CD14-positive monocyte (primary cell): ENCODE results near the gene PGP. TPM values are rescaled to one million over a fixed set of nuclear protein-coding genes. Genes with fewer than 3 reads are reported as not detected.
A peak's percentile ranks its signal among the peaks of the same experiment; 100 is the strongest.
"Not testable (repeated sequence)": the region's sequence is repeated elsewhere in the genome, so short reads cannot be mapped to it uniquely, and the experiment has no call there.

ENCODE experiments used
- DNase-seq, 3 donors: peaks; one replicate each; pipeline ENCODE4 v3.0.0-alpha.2; 2011 to 2022
- H2AFZ ChIP-seq: 2 replicates; pipeline ENCODE4 v1.6.0; 2012; ENCODE audit warnings: mild to moderate bottlenecking, low read depth, low read length, inconsistent platforms; ENCODE audit not compliant: insufficient read depth, poor library complexity, severe bottlenecking
- H3K27ac ChIP-seq, 2 donors: 1 replicate in 1 of 2; 2 replicates in 1 of 2; pipeline ENCODE4 v1.5.1; 2012 to 2013; ENCODE audit warnings: low read length in 2 of 2, control low read depth in 1 of 2, inconsistent platforms in 1 of 2, low read depth in 1 of 2, mild to moderate bottlenecking in 1 of 2
- H3K27me3 ChIP-seq, 2 donors: one replicate each; pipeline versions ENCODE4 v1.6.0 to v1.6.1; 2011 to 2013; ENCODE audit warnings: low read length in 2 of 2; ENCODE audit not compliant: control insufficient read depth in 2 of 2, insufficient read depth in 2 of 2
- H3K36me3 ChIP-seq, 2 donors: replicated peaks in 1 of 2; 1 replicate in 1 of 2; 2 replicates in 1 of 2; pipeline versions ENCODE4 v1.5.1 to v1.6.1; 2012 to 2013; ENCODE audit warnings: low read length in 2 of 2, control low read depth in 1 of 2, inconsistent platforms in 1 of 2, mild to moderate bottlenecking in 1 of 2; ENCODE audit not compliant: insufficient read depth in 2 of 2, control insufficient read depth in 1 of 2
- H3K4me1 ChIP-seq, 2 donors: 1 replicate in 1 of 2; 2 replicates in 1 of 2; pipeline versions ENCODE4 v1.5.1 to v1.6.1; 2012 to 2013; ENCODE audit warnings: low read length in 2 of 2, control low read depth in 1 of 2, inconsistent platforms in 1 of 2, mild to moderate bottlenecking in 1 of 2, moderate library complexity in 1 of 2; ENCODE audit not compliant: insufficient read depth in 2 of 2, control insufficient read depth in 1 of 2
- H3K4me2 ChIP-seq: replicated peaks from 2 replicates; pipeline ENCODE3; 2012; ENCODE audit warnings: low read length, moderate library complexity, mild to moderate bottlenecking; ENCODE audit not compliant: poor library complexity, severe bottlenecking; ENCODE audit errors: extremely low read depth
- H3K4me3 ChIP-seq, 3 experiments: fragments of 200-600 bp in 1 of 3; sonication (generic) in 1 of 3; replicated peaks in 1 of 3; 1 replicate in 2 of 3; 2 replicates in 1 of 3; pipeline ENCODE4 v1.5.1; 2011 to 2013; ENCODE audit warnings: low read length in 3 of 3, mild to moderate bottlenecking in 3 of 3, control low read depth in 2 of 3, low read depth in 2 of 3, inconsistent platforms in 1 of 3, moderate library complexity in 1 of 3
- H3K79me2 ChIP-seq: 2 replicates; pipeline ENCODE4 v1.6.0; 2012; ENCODE audit warnings: mild to moderate bottlenecking, control low read depth, inconsistent platforms, low read length, moderate library complexity; ENCODE audit not compliant: insufficient read depth
- H3K9ac ChIP-seq: 2 replicates; pipeline ENCODE4 v1.6.0; 2017; ENCODE audit warnings: low read length, mild to moderate bottlenecking; ENCODE audit not compliant: insufficient read depth, poor library complexity, severe bottlenecking
- H3K9me3 ChIP-seq, 2 donors: replicated peaks in 1 of 2; 1 replicate in 1 of 2; 2 replicates in 1 of 2; pipeline versions ENCODE4 v1.5.1 to v1.6.1; 2012 to 2013; ENCODE audit warnings: low read length in 2 of 2, control low read depth in 1 of 2; ENCODE audit not compliant: control insufficient read depth in 1 of 2, insufficient read depth in 1 of 2
- H4K20me1 ChIP-seq: 2 replicates; pipeline ENCODE4 v1.6.0; 2012; ENCODE audit warnings: mild to moderate bottlenecking, low read length, control low read depth, moderate library complexity; ENCODE audit not compliant: insufficient read depth
- H3K27ac Mint-ChIP-seq, 7 donors: one replicate each; pipeline ENCODE4 v1.8.0; 2020; ENCODE audit warnings: mild to moderate bottlenecking in 7 of 7, mixed read lengths in 7 of 7, moderate library complexity in 6 of 7, inconsistent platforms in 2 of 7
- H3K27me3 Mint-ChIP-seq, 3 donors: one replicate each; pipeline ENCODE4 v1.8.0; 2021 to 2022; ENCODE audit warnings: low read depth in 3 of 3, mild to moderate bottlenecking in 3 of 3, mixed read lengths in 3 of 3, moderate library complexity in 3 of 3, inconsistent platforms in 1 of 3
- H3K36me3 Mint-ChIP-seq, 2 donors: one replicate each; pipeline ENCODE4 v1.8.0; 2020; ENCODE audit warnings: mixed read lengths in 2 of 2, inconsistent platforms in 1 of 2, mild to moderate bottlenecking in 1 of 2
- H3K4me1 Mint-ChIP-seq: one replicate; pipeline ENCODE4 v1.8.0; 2020; ENCODE audit warnings: mild to moderate bottlenecking, mixed read lengths
- H3K4me3 Mint-ChIP-seq, 2 donors: one replicate each; pipeline ENCODE4 v1.8.0; 2020; ENCODE audit warnings: mild to moderate bottlenecking in 2 of 2, mixed read lengths in 2 of 2, moderate library complexity in 1 of 2
- H3K9me3 Mint-ChIP-seq, 7 donors: one replicate each; pipeline ENCODE4 v1.8.0; 2020 to 2022; ENCODE audit warnings: mixed read lengths in 7 of 7, mild to moderate bottlenecking in 6 of 7, moderate library complexity in 6 of 7, inconsistent platforms in 2 of 7
- WGBS: methylation state at CpG from one replicate; pipeline ENCODE4 v1.1.5; 2013; ENCODE audit warnings: missing lambda C conversion rate; ENCODE audit not compliant: insufficient coverage; 5-methylcytosine and 5-hydroxymethylcytosine counted together
- intact Hi-C, 2 donors: fragments of 100-400 bp; cut with micrococcal nuclease; formaldehyde crosslinking; loops; one replicate each; pipeline versions ENCODE4 v1.15.0 to v1.15.1; 2023
- polyA plus RNA-seq, 3 donors: library from polyadenylated mRNA; depleted of rRNA in 1 of 3; unstranded in 2 of 3; stranded (reverse) in 1 of 3; fragments of 300-500 nt in 2 of 3; fragments of >200 nt in 1 of 3; fragmentation: Illumina TruSeq in 2 of 3; gene quantifications; 1 replicate in 2 of 3; 2 replicates in 1 of 3; pipeline ENCODE4 v1.2.3, GENCODE V29; 2012 to 2021
- TF ChIP-seq, protein P1 (sequence below): fragments of 200-600 bp; IDR thresholded peaks from one replicate; pipeline ENCODE4 v1.8.0; 2022; ENCODE audit warnings: antibody characterized with exemption, mild to moderate bottlenecking

The PGP gene
- polyA plus RNA-seq, 3 donors, result 7.2 to 20.2 (median 19.2) TPM

GRCh38 chr16:2260250-2260649, 45.6 kb upstream of the PGP start:
- H3K4me2 ChIP-seq, result no peak overlapping the region
- peaks cover 4% of the 10 kb centered on the region for H3K4me1 Mint-ChIP-seq
- 96% methylated on average over 4 of the region's 8 CpGs for WGBS
- intact Hi-C loops, result no loop called here
- H3K9me3 Mint-ChIP-seq, result no peaks in the 10 kb centered on the region
- peaks cover 0 to 1% (median 0%) of the 10 kb centered on the region in 3 donors for H3K27me3 Mint-ChIP-seq
- peaks cover 87 to 98% of the 10 kb centered on the region in 2 donors for H3K36me3 ChIP-seq
- no peak overlapping the region for H3K4me3 Mint-ChIP-seq
- no peak for DNase-seq
- H4K20me1 ChIP-seq, result peaks cover 83% of the 10 kb centered on the region
- no peaks in the 10 kb centered on the region for H3K27me3 ChIP-seq
- H2AFZ ChIP-seq, result no peak overlapping the region
- H3K4me1 ChIP-seq, result no peaks in the 10 kb centered on the region
- H3K36me3 Mint-ChIP-seq, result peaks cover 77 to 97% of the 10 kb centered on the region in 2 donors
- no peak overlapping the region for H3K4me3 ChIP-seq
- peak overlapping the region in 1 of 7 donors; percentile 35 for H3K27ac Mint-ChIP-seq
- peaks cover 49% of the 10 kb centered on the region for H3K79me2 ChIP-seq
- TF ChIP-seq, protein P1, sequence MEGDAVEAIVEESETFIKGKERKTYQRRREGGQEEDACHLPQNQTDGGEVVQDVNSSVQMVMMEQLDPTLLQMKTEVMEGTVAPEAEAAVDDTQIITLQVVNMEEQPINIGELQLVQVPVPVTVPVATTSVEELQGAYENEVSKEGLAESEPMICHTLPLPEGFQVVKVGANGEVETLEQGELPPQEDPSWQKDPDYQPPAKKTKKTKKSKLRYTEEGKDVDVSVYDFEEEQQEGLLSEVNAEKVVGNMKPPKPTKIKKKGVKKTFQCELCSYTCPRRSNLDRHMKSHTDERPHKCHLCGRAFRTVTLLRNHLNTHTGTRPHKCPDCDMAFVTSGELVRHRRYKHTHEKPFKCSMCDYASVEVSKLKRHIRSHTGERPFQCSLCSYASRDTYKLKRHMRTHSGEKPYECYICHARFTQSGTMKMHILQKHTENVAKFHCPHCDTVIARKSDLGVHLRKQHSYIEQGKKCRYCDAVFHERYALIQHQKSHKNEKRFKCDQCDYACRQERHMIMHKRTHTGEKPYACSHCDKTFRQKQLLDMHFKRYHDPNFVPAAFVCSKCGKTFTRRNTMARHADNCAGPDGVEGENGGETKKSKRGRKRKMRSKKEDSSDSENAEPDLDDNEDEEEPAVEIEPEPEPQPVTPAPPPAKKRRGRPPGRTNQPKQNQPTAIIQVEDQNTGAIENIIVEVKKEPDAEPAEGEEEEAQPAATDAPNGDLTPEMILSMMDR, result no peak
- H3K9me3 ChIP-seq, result no peaks in the 10 kb centered on the region
- H3K9ac ChIP-seq, result no peak overlapping the region
- H3K27ac ChIP-seq, result no peak overlapping the region

DNA sequence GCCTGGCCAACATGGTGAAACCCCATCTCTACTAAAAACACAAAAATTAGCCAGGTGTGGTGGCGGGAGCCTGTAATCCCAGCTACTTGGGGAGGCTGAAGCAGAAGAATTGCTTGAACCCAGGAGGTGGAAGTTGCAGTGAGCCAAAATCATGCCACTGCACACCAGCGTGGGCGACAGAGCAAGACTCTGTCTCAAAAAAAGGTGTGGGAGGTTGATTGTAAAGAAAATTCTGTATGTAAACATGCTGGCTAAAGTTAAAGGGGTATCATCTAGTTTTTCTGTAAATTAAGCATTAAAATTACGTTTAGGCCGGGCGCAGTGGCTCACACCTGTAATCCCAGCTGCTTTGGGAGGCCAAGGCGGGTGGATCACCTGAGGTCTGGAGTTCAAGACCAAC, 43.9 kb upstream of the PGP start:
- not testable (repeated sequence) for H3K27me3 ChIP-seq, H3K9me3 ChIP-seq, H3K4me1 Mint-ChIP-seq, H3K27me3 Mint-ChIP-seq, H3K4me3 Mint-ChIP-seq, DNase-seq, H2AFZ ChIP-seq, H3K4me3 ChIP-seq, H3K9me3 Mint-ChIP-seq, H3K4me2 ChIP-seq, H3K9ac ChIP-seq, H3K4me1 ChIP-seq, H3K27ac ChIP-seq
- H4K20me1 ChIP-seq, result peaks cover 66% of the 10 kb centered on the region
- peaks cover 93 to 99% of the 10 kb centered on the region in 2 donors for H3K36me3 ChIP-seq
- 100% methylated on average over 3 of the region's 7 CpGs for whole genome bisulfite sequencing
- H3K79me2 ChIP-seq, result peaks cover 32% of the 10 kb centered on the region
- Mint-ChIP-seq H3K36me3 (peaks cover 76 to 98% of the 10 kb centered on the region in 2 donors), H3K27ac (peak overlapping the region in 3 of 7 donors; percentile 13 to 69 (median 14))
- intact Hi-C loops, result loop anchor here in 1 of 2 donors (10.0 kb wide), 1 partner anchor 254 kb away; the partner anchor contains the start of gene ZNF598
